HepG2 (cell line): Measurements from ENCODE around the gene ATG4B. TPM values are rescaled to one million over a fixed set of nuclear protein-coding genes. Genes with fewer than 3 reads are reported as not detected.

Source experiments
- ATAC-seq: fragments of 200-7000 bp; cut with Tn5 transposase; 3 replicates; pipeline ENCODE4 v1.9.1; 2020; ENCODE audit warnings: mild to moderate bottlenecking, moderate library complexity
- BruUV-seq: library from RNA; stranded (reverse); fragments of 400-500 nt; replicated peaks from 2 replicates; lab custom pipeline; 2021; lab: Mats Ljungman, UMichigan
- CTCF ChIA-PET: fragments of 300-600 bp; formaldehyde crosslinking; extraction: SDS; loops from one replicate; lab custom pipeline; 2021; ENCODE audit warnings: low total read pairs, inconsistent platforms, low intra/inter-chr PET ratio; lab: Yijun Ruan, JAX
- POLR2A ChIA-PET: fragments of 350-600 bp; sonication (Branson Sonifier 250); formaldehyde crosslinking; loops from one replicate; lab custom pipeline; 2020; ENCODE audit warnings: antibody characterized with exemption, inconsistent platforms; lab: Yijun Ruan, JAX
- DNase-seq: peaks from one replicate; pipeline ENCODE4 v3.0.0-alpha.2; 2015; ENCODE audit warnings: low spot score
- FAIRE-seq: peaks from 3 replicates; lab custom pipeline; 2011; peaks lifted over from hg19 to GRCh38; lab: Jason Lieb, UNC
- H2AFZ ChIP-seq: one replicate; pipeline ENCODE4 v1.6.1; 2011; ENCODE audit warnings: low read length, inconsistent platforms
- H3K27ac ChIP-seq: fragments of 300-600 bp; 3 replicates; pipeline ENCODE4 v1.8.0; 2011; ENCODE audit warnings: mixed run types, mild to moderate bottlenecking, mixed read lengths, low read length, inconsistent platforms; ENCODE audit not compliant: insufficient read depth; ENCODE audit errors: extremely low read length
- H3K27me3 ChIP-seq, 2 experiments: fragments of 200-600 bp in 1 of 2; 2 replicates in 1 of 2; 3 replicates in 1 of 2; pipeline versions ENCODE4 v1.6.0 to v1.8.0; 2011; ENCODE audit warnings: low read length in 2 of 2, mild to moderate bottlenecking in 2 of 2, moderate library complexity in 2 of 2, inconsistent platforms in 1 of 2; ENCODE audit not compliant: insufficient read depth in 2 of 2, control insufficient read depth in 1 of 2
- H3K36me3 ChIP-seq, 2 experiments: fragments of 200-600 bp in 1 of 2; replicated peaks in 1 of 2; 2 replicates in 1 of 2; 3 replicates in 1 of 2; pipeline versions ENCODE4 v1.5.1 to v1.8.0; 2011; ENCODE audit warnings: low read length in 2 of 2, inconsistent platforms in 1 of 2; ENCODE audit not compliant: insufficient read depth in 2 of 2, control insufficient read depth in 1 of 2
- H3K4me1 ChIP-seq: 2 replicates; pipeline ENCODE4 v1.5.1; 2012; ENCODE audit warnings: low read length, inconsistent platforms; ENCODE audit not compliant: insufficient read depth
- H3K4me2 ChIP-seq: 2 replicates; pipeline ENCODE4 v1.6.0; 2011; ENCODE audit warnings: low read depth, low read length, inconsistent platforms
- H3K4me3 ChIP-seq, 3 experiments: fragments of 200-600 bp in 1 of 3; sonication (generic), shearing (Covaris generic) in 1 of 3; replicated peaks in 1 of 3; 2 replicates each; pipeline ENCODE4 v1.5.1; 2011 to 2016; ENCODE audit warnings: low read length in 3 of 3, inconsistent platforms in 2 of 3, low read depth in 2 of 3, mild to moderate bottlenecking in 2 of 3, control low read depth in 1 of 3, mixed read lengths in 1 of 3; ENCODE audit not compliant: insufficient read depth in 1 of 3
- H3K79me2 ChIP-seq: one replicate; pipeline ENCODE4 v1.6.1; 2011; ENCODE audit warnings: low read length, inconsistent platforms; ENCODE audit not compliant: insufficient read depth
- H3K9ac ChIP-seq: 2 replicates; pipeline ENCODE4 v1.6.0; 2011; ENCODE audit warnings: mild to moderate bottlenecking, low read depth, low read length, inconsistent platforms; ENCODE audit not compliant: insufficient read depth
- H3K9me3 ChIP-seq: 2 replicates; pipeline ENCODE4 v1.5.1; 2012; ENCODE audit warnings: mild to moderate bottlenecking, low read length
- H4K20me1 ChIP-seq: 2 replicates; pipeline ENCODE4 v1.6.0; 2011; ENCODE audit warnings: inconsistent platforms, mild to moderate bottlenecking, low read length, moderate library complexity; ENCODE audit not compliant: insufficient read depth
- BHLHE40 ChIP-seq: IDR thresholded peaks from 2 replicates; pipeline ENCODE4 v1.6.1; 2011; ENCODE audit warnings: low read length, improper control_type of control experiment
- ISL2 ChIP-seq: sonication (generic); formaldehyde crosslinking; IDR thresholded peaks from 2 replicates; pipeline ENCODE4 v1.5.0; 2020; ENCODE audit warnings: missing genetic modification reagents
- NCOA1 ChIP-seq: sonication (generic); formaldehyde crosslinking; IDR thresholded peaks from 2 replicates; pipeline ENCODE4 v1.9.0; 2021; ENCODE audit warnings: missing genetic modification reagents
- ONECUT2 ChIP-seq: sonication (generic); formaldehyde crosslinking; IDR thresholded peaks from 2 replicates; pipeline ENCODE4 v1.4.0; 2020; ENCODE audit warnings: missing genetic modification reagents
- PAWR ChIP-seq: sonication (generic); formaldehyde crosslinking; IDR thresholded peaks from 2 replicates; pipeline ENCODE4 v1.4.0; 2020; ENCODE audit warnings: missing genetic modification reagents, mild to moderate bottlenecking, borderline replicate concordance
- SOX13 ChIP-seq, 3 experiments: fragments of 450-650 bp in 1 of 3; sonication (generic) in 1 of 3; formaldehyde crosslinking in 1 of 3; IDR thresholded peaks in 2 of 3; conservative IDR thresholded peaks in 1 of 3; 2 replicates each; pipeline versions ENCODE4 v1.5.0 to v1.6.1; 2016 to 2020; ENCODE audit warnings: antibody characterized with exemption in 1 of 3, mild to moderate bottlenecking in 1 of 3, missing compliant biosample characterization in 1 of 3, missing genetic modification reagents in 1 of 3, moderate library complexity in 1 of 3
- ZBED4 ChIP-seq: sonication (generic); formaldehyde crosslinking; IDR thresholded peaks from 2 replicates; pipeline ENCODE4 v1.4.0; 2020; ENCODE audit warnings: missing genetic modification reagents, borderline replicate concordance
- ZBTB21 ChIP-seq: sonication (generic); formaldehyde crosslinking; IDR thresholded peaks from 2 replicates; pipeline ENCODE4 v1.4.0; 2020; ENCODE audit warnings: missing genetic modification reagents
- ZBTB8A ChIP-seq: sonication (generic); formaldehyde crosslinking; IDR thresholded peaks from 2 replicates; pipeline ENCODE4 v1.4.0; 2020; ENCODE audit warnings: mild to moderate bottlenecking, low read depth, missing genetic modification reagents, borderline replicate concordance
- ZNF263 ChIP-seq: sonication (generic); formaldehyde crosslinking; IDR thresholded peaks from 2 replicates; pipeline ENCODE4 v1.4.0; 2020; ENCODE audit warnings: missing genetic modification reagents
- ZNF326 ChIP-seq: sonication (generic); formaldehyde crosslinking; IDR thresholded peaks from 2 replicates; pipeline ENCODE4 v1.4.0; 2020; ENCODE audit warnings: missing genetic modification reagents, borderline replicate concordance
- WGBS: methylation state at CpG from one replicate; pipeline ENCODE4 v1.1.6; 2017; ENCODE audit warnings: low lambda C conversion rate; 5-methylcytosine and 5-hydroxymethylcytosine counted together
- in situ Hi-C: cut with HindIII; loops from 2 replicates; pipeline ENCODE4 v1.10.0; 2017; ENCODE audit warnings: low pct_unique_long_range_greater_than_20kb; ENCODE audit not compliant: extremely low pct_ligation_motif_present
- intact Hi-C: fragments of 100-400 bp; cut with micrococcal nuclease; formaldehyde crosslinking; loops from one replicate; pipeline ENCODE4 v1.10.0; 2022; ENCODE audit not compliant: unreplicated experiment
- polyA plus RNA-seq, 8 experiments: library from polyadenylated mRNA; depleted of rRNA in 3 of 8; stranded (reverse) in 7 of 8; unstranded in 1 of 8; fragments of >200 nt; fragmentation: Illumina TruSeq in 4 of 8; extraction: Trizol in 4 of 8; gene quantifications; 2 replicates each; pipeline versions ENCODE4 v1.2.1 to v1.2.3, GENCODE V29; 2011 to 2016; ENCODE audit warnings: low read depth in 4 of 8, missing spikeins in 1 of 8, mixed read lengths in 1 of 8; ENCODE audit not compliant: insufficient read depth in 1 of 8
- total RNA-seq, 5 experiments: library from RNA; depleted of rRNA; stranded (reverse); fragments of >200 nt; fragmentation: Illumina TruSeq; extraction: Trizol; gene quantifications; 2 replicates each; pipeline ENCODE4 v1.2.3, GENCODE V29; 2016; ENCODE audit warnings: low read depth in 1 of 5

Gene ATG4B
- total and polyA plus RNA-seq, 2 of the 13 experiments (the other 11 are each of a cell fraction or from before 2014, with no cell fraction given), result 95.5 to 239 TPM

GRCh38 chr2:241629762-241630435, 7.6 kb upstream of the ATG4B start:
- ChIA-PET CTCF (no interaction called here), POLR2A (no interaction called here)
- peaks cover 25 to 78% of the 10 kb centered on the region in 2 experiments for H3K36me3 ChIP-seq

More at GRCh38 chr2:241629762-241630435, 7.6 kb upstream of the ATG4B start:
- H2AFZ ChIP-seq, result no peak overlapping the region
- no peak overlapping the region for H3K9ac ChIP-seq
- TF ChIP-seq PAWR (CRISPR knock-in tag) (no peak), ONECUT2 (CRISPR knock-in tag) (no peak), ZNF263 (no peak), ZBED4 (CRISPR knock-in tag) (no peak), ZBTB21 (no peak), NCOA1 (no peak), ZBTB8A (CRISPR knock-in tag) (no peak), SOX13 (IDR thresholded peaks at IDR 0.05) (no peak), SOX13 (CRISPR knock-in tag; conservative IDR thresholded peaks at IDR 0.05 in 1 of 2, IDR thresholded peaks at IDR 0.05 in 1 of 2) (no peak), ISL2 (no peak), ZNF326 (CRISPR knock-in tag) (no peak), BHLHE40 (no peak)
- 92% methylated on average over 11 of the region's 11 CpGs for WGBS
- FAIRE-seq (peak; percentile 23), ATAC-seq (no peak), DNase-seq (no peak)
- in situ Hi-C loops (loop anchor here (25.0 kb wide), 1 partner anchor 768 kb away; the partner anchor contains the start of gene AGXT), intact Hi-C loops (no loop called here)
- H3K79me2 ChIP-seq, result peaks cover 82% of the 10 kb centered on the region
- H4K20me1 ChIP-seq, result peaks cover 4% of the 10 kb centered on the region
- no peaks in the 10 kb centered on the region for H3K27me3 ChIP-seq
- no TSS peak for BruUV-seq
- H3K9me3 ChIP-seq, result no peaks in the 10 kb centered on the region
- H3K4me1 ChIP-seq, result peaks cover 11% of the 10 kb centered on the region
- no peak overlapping the region for H3K27ac ChIP-seq
- H3K4me2 ChIP-seq, result no peak overlapping the region
- H3K4me3 ChIP-seq, result no peak overlapping the region
